Measurements from ENCODE around the gene MKS1.

Gene MKS1

DNA sequence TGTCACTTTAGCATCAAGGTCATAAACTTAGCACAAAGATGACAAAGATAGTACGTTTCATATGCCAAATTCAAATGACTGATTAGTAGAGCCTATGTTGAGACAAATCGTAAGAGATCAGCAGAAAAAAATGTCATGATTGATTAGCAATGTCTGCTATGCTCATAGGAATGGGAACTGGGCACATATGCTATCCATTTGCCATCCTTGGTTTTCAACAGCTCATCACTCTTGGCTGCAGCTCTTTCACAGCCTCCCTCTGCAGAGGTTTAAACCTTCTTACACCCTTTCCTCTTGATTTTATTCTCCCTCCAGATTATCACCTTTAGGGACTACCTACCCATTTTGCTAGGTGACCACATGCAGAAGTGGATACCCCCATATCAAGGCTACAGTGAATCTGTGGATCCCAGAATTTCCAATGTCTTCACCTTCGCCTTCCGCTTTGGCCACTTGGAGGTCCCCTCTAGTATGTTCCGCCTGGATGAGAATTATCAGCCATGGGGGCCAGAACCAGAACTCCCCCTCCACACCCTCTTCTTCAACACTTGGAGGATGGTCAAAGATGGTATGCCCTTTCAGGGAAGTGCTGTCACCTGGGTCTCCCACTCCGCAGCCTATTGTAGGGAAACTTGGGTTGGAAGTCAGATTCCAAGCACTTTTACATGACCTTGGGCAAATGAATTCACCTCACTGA, 45.5 kb upstream of the MKS1 start:
- POLR2A ChIA-PET, result no interaction called here
- TF ChIP-seq, protein P1, sequence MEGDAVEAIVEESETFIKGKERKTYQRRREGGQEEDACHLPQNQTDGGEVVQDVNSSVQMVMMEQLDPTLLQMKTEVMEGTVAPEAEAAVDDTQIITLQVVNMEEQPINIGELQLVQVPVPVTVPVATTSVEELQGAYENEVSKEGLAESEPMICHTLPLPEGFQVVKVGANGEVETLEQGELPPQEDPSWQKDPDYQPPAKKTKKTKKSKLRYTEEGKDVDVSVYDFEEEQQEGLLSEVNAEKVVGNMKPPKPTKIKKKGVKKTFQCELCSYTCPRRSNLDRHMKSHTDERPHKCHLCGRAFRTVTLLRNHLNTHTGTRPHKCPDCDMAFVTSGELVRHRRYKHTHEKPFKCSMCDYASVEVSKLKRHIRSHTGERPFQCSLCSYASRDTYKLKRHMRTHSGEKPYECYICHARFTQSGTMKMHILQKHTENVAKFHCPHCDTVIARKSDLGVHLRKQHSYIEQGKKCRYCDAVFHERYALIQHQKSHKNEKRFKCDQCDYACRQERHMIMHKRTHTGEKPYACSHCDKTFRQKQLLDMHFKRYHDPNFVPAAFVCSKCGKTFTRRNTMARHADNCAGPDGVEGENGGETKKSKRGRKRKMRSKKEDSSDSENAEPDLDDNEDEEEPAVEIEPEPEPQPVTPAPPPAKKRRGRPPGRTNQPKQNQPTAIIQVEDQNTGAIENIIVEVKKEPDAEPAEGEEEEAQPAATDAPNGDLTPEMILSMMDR (IDR thresholded peaks at IDR 0.05; ENCODE audit: control extremely low read depth, extremely low read depth, low read depth, missing control alignments), result no peak
- DNase-seq (ENCODE audit: extremely low spot score), result no peak
- CTCF ChIA-PET, result interaction anchor here (1.6 to 3.0 kb wide), 3 partner anchors 15 to 65 kb away, joined by 5 to 12 read pairs (median 9); no protein-coding TSS in a partner anchor

DNA sequence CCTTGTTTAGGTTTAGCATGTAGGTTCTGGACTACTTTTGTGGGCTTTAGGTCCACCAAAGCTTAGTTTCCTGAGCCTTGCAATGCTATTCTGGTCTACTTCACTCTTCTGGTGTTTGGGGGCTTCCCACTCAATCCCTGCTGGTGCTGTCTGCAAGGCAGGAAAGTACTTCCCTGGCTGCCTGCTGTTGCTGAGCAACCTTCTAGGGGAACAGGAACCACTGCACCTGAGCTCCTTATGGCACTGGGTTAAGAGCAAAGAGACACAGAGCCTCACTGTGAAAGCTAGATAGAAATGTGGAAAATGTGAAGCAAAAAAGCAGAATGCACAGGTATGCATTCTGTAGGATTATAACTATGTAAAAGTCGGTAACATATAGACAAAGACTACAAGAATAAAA, 44.7 kb upstream of the MKS1 start:
- no peak for DNase-seq (ENCODE audit: extremely low spot score)
- ChIA-PET POLR2A (no interaction called here), CTCF (interaction anchor here (1.4 to 3.0 kb wide), 2 partner anchors 14 to 16 kb away, joined by 5 to 12 read pairs; no protein-coding TSS in a partner anchor)
- TF ChIP-seq, protein P1 (IDR thresholded peaks at IDR 0.05; ENCODE audit: control extremely low read depth, extremely low read depth, low read depth, missing control alignments), result no peak

DNA sequence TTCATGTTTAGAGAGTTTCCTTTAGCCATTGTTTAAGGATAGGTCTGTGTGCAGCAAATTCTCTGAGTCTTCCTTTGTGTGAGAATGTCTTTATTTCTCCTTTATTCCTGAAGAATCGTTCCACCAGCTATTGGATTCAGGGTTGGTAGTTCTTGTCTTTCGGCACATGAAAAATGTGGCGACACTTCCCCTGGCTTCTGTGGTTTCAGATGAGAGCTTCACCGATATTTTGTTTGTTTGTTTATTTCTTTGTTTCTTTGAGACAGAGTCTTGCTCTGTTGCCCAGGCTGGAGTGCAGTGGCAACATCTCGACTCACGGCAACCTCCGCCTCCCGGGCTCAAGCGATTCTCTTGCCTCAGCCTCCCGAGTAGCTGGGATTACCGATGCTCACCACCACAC, 43.1 kb upstream of the MKS1 start:
- CTCF ChIA-PET, result interaction anchor here (3.0 kb wide), 1 partner anchor 12 kb away, joined by 12 read pairs; no protein-coding TSS in a partner anchor

DNA sequence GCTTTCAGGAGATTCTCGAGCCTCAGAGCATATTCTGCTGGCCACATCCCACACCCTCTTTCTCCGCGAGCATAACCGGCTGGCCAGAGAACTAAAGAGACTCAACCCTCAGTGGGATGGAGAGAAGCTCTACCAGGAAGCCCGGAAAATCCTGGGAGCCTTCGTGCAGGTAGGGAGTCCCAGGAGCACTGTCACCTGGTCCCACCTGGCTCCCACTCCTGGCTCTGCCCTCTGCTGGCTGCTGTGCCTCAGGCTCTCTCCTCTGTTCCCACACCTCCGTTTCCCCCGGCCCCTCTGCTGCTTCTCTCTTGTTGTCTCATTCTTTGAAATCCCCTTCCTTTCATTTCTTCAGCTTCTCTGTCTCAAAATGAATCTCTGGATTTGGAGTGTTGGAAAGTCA, 35.7 kb upstream of the MKS1 start:
- DNase-seq (ENCODE audit: extremely low spot score), result no peak
- CTCF ChIA-PET, result interaction anchor here (1.0 kb wide), 2 partner anchors 17 to 24 kb away, joined by 3 read pairs; partner anchors contain the start of gene LPO
- POLR2A ChIA-PET, result no interaction called here
- TF ChIP-seq, protein P1 (IDR thresholded peaks at IDR 0.05; ENCODE audit: control extremely low read depth, extremely low read depth, low read depth, missing control alignments), result no peak

More for the DNA sequence above, 43.1 kb upstream of the MKS1 start:
- no peak for DNase-seq (ENCODE audit: extremely low spot score)
- POLR2A ChIA-PET, result no interaction called here
- TF ChIP-seq, protein P1 (IDR thresholded peaks at IDR 0.05; ENCODE audit: control extremely low read depth, extremely low read depth, low read depth, missing control alignments), result no peak

DNA sequence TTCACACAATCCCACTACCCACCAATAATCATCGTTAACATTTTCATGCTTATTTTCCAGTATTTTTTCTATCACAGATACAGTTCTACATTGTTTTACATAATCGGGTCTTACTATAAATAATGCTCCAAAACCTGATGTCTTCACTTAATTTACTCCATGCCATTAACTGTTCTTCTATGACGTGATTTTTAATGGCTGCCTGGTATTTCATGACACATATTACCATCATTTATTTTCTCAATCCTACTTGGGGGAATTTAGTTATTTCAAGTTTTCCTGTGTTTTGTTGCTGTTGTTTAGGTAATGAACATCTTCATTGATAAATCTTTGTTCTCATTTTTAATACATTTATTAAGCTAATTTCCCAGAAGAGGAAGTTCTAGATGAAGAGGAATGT, 34.0 kb upstream of the MKS1 start:
- ChIA-PET CTCF (interaction anchor here (0.8 kb wide), 1 partner anchor 53 kb away, joined by 3 read pairs; no protein-coding TSS in a partner anchor), POLR2A (no interaction called here)
- TF ChIP-seq, protein P1 (IDR thresholded peaks at IDR 0.05; ENCODE audit: control extremely low read depth, extremely low read depth, low read depth, missing control alignments), result no peak
- DNase-seq (ENCODE audit: extremely low spot score), result no peak

DNA sequence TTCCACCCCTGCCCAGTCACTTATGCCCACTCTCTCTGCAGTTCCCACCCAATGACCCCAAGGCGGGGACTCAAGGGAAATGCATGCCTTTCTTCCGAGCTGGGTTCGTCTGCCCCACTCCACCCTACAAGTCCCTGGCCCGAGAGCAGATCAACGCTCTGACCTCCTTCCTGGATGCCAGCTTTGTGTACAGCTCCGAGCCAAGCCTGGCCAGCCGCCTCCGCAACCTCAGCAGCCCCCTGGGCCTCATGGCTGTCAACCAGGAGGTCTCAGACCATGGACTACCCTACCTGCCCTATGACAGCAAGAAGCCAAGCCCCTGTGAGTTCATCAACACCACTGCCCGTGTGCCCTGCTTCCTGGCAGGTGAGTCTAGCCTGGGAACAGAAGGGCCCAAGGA, 33.1 kb upstream of the MKS1 start:
- CTCF ChIA-PET, result interaction anchor here (0.8 to 1.6 kb wide), 2 partner anchors 65 to 165 kb away, joined by 3 to 7 read pairs; partner anchors contain the start of gene RNF43
- POLR2A ChIA-PET, result interaction anchor here (0.6 kb wide), 1 partner anchor 379 kb away, joined by 6 read pairs; no protein-coding TSS in a partner anchor
- TF ChIP-seq, protein P1 (IDR thresholded peaks at IDR 0.05; ENCODE audit: control extremely low read depth, extremely low read depth, low read depth, missing control alignments), result no peak
- no peak for DNase-seq (ENCODE audit: extremely low spot score)
